ENCODE results near the gene GTSE1.

DNA sequence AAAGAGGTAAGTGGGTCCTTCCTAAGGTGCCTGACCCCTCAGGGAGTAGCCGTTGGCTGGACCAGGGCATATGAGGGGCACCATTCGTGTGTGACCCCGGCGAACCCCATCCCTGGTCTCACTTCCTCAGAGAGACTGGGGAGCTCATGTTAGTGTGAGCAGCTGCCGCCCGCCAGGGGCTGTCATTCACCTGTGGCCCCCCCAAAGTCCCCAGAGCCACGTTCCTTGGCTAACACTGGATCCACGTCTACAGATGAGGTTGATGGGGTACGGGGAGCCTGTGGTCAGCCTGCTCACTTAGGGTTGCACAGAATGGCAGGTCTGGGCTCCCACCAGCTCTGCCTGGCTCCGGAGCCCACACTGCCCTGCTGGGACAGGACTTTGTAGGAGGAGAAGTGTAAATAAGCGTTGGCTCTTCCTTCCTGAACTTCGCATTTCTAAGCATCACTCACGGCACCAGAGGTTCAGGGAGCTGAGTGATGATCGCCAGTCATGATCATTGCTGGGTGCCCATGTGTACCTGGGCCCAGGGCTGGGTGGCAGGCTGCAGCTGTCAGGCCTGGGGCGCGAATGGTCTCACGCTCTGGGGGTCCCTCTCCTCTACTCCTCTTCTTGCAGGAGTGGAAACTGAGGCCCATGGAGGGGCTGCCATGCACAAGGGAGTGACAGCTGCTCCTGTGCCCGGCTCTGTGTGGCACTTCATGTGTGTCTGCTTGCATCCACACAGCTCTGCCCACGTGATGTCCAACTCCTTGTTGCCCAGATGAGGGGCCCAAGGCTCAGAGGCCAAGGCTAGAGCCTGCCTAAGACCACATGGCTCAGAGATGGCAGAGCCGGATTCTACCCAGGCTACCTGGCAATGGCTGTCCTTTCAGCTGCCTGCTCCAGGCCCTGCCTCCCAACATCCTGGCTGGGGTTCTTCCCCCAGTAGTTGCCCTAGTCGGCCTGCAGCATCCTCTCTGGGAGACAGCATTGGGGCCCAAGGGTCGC is 17.7 kb upstream of the GTSE1 start:
- TF ChIP-seq, protein P1, sequence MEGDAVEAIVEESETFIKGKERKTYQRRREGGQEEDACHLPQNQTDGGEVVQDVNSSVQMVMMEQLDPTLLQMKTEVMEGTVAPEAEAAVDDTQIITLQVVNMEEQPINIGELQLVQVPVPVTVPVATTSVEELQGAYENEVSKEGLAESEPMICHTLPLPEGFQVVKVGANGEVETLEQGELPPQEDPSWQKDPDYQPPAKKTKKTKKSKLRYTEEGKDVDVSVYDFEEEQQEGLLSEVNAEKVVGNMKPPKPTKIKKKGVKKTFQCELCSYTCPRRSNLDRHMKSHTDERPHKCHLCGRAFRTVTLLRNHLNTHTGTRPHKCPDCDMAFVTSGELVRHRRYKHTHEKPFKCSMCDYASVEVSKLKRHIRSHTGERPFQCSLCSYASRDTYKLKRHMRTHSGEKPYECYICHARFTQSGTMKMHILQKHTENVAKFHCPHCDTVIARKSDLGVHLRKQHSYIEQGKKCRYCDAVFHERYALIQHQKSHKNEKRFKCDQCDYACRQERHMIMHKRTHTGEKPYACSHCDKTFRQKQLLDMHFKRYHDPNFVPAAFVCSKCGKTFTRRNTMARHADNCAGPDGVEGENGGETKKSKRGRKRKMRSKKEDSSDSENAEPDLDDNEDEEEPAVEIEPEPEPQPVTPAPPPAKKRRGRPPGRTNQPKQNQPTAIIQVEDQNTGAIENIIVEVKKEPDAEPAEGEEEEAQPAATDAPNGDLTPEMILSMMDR (conservative IDR thresholded peaks at IDR 0.05) = no peak
- no peak for TF ChIP-seq EZH2 (IDR thresholded peaks at IDR 0.05; ENCODE audit: low read depth)
